OCI-LY1 (cell line): ENCODE results near the gene CLSTN2.

Experiments
- EZH2 ChIP-seq: fragments of 200-600 bp; sonication (generic), shearing (Covaris generic); IDR thresholded peaks from 2 replicates; pipeline ENCODE4 v1.8.0; 2017; ENCODE audit warnings: borderline replicate concordance, mixed run types, mild to moderate bottlenecking, antibody characterized with exemption, low read length, moderate library complexity, mixed read lengths
- TF ChIP-seq, protein P1 (sequence below): fragments of 200-600 bp; sonication (generic), shearing (Covaris generic); IDR thresholded peaks from 2 replicates; pipeline ENCODE4 v1.5.1; 2017; ENCODE audit warnings: mild to moderate bottlenecking, antibody characterized with exemption, low read length, moderate library complexity, mixed read lengths

DNA sequence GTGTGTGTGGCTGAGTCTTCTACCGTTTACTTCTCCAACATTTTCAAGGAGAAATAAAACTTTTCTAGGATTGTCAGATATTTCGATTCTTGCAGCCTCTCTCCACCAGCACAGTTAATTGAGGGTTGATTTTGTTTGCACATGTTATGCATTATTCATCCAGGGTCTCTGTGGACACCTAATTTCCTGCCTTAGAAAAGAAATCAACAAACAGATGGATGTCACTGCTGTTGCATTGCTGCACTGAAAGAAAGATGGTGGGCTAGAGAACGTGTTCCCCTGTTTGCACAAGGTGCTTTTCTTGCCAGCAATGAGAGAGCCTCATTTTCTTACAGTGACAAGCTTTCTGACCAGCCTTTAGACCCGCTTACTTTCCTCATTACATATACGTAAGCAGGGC lies 150.0 kb downstream of the CLSTN2 start:
- TF ChIP-seq, protein P1, sequence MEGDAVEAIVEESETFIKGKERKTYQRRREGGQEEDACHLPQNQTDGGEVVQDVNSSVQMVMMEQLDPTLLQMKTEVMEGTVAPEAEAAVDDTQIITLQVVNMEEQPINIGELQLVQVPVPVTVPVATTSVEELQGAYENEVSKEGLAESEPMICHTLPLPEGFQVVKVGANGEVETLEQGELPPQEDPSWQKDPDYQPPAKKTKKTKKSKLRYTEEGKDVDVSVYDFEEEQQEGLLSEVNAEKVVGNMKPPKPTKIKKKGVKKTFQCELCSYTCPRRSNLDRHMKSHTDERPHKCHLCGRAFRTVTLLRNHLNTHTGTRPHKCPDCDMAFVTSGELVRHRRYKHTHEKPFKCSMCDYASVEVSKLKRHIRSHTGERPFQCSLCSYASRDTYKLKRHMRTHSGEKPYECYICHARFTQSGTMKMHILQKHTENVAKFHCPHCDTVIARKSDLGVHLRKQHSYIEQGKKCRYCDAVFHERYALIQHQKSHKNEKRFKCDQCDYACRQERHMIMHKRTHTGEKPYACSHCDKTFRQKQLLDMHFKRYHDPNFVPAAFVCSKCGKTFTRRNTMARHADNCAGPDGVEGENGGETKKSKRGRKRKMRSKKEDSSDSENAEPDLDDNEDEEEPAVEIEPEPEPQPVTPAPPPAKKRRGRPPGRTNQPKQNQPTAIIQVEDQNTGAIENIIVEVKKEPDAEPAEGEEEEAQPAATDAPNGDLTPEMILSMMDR: no peak
- no peak for TF ChIP-seq EZH2
